ENCODE data around the gene ROBO1. TPM values are rescaled to one million over a fixed set of nuclear protein-coding genes. Genes with fewer than 3 reads are reported as not detected.

Gene ROBO1
- total RNA-seq, 2 experiments from 2014 or later, result 0.36 to 0.69 TPM

DNA sequence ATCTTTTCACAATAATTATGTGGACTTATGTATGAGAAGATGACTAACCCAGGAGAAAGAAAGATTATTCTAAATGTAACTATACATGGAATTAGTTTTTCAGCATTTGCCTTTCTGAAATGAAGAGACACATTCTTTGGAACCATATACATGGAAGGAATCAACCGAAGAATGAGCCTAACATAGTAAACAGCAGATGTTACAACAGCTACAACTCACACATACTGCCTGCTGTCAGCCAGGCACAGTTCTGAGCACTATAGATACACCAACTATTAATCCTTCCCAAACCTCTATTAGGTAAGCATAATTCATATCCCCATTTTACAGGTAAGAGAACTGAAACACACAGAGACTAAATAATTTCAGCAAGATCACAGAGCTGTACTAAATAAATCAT, 840.0 kb downstream of the ROBO1 start:
- intact Hi-C loops (cut with DNase I, micrococcal nuclease), result no loop called here
- Mint-ChIP-seq H3K36me3 (ENCODE audit: low read depth) (no peaks in the 10 kb centered on the region), H3K27ac (no peak overlapping the region), H3K4me3 (no peak overlapping the region), H3K27me3 (no peaks in the 10 kb centered on the region), H3K9me3 (peaks cover 5% of the 10 kb centered on the region), H3K4me1 (ENCODE audit: low read depth) (no peaks in the 10 kb centered on the region)
- no peak overlapping the region for H3K4me3 ChIP-seq (ENCODE audit: low read length)
- no peak for ATAC-seq (ENCODE audit: poor library complexity)
- H3K27ac ChIP-seq (ENCODE audit: low read depth in 1 of 2, low read length in 2 of 2), result no peak overlapping the region
- DNase-seq, result no peak
- TF ChIP-seq, protein P1, sequence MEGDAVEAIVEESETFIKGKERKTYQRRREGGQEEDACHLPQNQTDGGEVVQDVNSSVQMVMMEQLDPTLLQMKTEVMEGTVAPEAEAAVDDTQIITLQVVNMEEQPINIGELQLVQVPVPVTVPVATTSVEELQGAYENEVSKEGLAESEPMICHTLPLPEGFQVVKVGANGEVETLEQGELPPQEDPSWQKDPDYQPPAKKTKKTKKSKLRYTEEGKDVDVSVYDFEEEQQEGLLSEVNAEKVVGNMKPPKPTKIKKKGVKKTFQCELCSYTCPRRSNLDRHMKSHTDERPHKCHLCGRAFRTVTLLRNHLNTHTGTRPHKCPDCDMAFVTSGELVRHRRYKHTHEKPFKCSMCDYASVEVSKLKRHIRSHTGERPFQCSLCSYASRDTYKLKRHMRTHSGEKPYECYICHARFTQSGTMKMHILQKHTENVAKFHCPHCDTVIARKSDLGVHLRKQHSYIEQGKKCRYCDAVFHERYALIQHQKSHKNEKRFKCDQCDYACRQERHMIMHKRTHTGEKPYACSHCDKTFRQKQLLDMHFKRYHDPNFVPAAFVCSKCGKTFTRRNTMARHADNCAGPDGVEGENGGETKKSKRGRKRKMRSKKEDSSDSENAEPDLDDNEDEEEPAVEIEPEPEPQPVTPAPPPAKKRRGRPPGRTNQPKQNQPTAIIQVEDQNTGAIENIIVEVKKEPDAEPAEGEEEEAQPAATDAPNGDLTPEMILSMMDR (IDR thresholded peaks at IDR 0.05), result no peak
- no peaks in the 10 kb centered on the region for H3K36me3 ChIP-seq (ENCODE audit: insufficient read depth, low read length)
- CTCF ChIA-PET, result no interaction called here
- H3K9me3 ChIP-seq (ENCODE audit: control insufficient read depth in 1 of 2, insufficient read depth in 1 of 2, low read length in 2 of 2), result peaks cover 0 to 8% of the 10 kb centered on the region in 2 experiments
- H3K27me3 ChIP-seq (ENCODE audit: control insufficient read depth in 1 of 2, insufficient read depth in 2 of 2, low read length in 2 of 2), result no peaks in the 10 kb centered on the region
- POLR2A ChIA-PET, result no interaction called here
- H3K4me1 ChIP-seq (ENCODE audit: insufficient read depth, low read length), result no peaks in the 10 kb centered on the region

DNA sequence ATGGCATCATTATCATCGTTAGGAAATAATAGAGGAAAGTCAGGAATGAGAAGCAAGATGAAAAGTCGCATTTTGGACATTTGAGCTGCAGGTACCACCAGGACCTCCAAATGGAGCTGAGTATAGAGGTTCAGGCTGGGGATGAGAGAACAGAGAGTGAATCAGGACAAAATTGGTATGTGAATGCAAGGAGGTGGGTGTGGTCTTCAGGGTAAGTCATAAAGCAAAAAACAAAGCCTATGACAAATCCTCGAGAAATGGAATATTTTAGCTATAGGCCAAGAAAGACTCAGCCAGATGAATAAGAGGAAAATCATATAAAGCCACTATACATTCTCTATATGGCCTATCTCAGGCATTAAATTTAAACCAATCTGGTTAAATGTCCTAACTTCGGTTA, 841.3 kb downstream of the ROBO1 start:
- Histone ChIP-seq H3K9me3 (ENCODE audit: control insufficient read depth in 1 of 2, insufficient read depth in 1 of 2, low read length in 2 of 2) (peaks cover 0 to 15% of the 10 kb centered on the region in 2 experiments), H3K27me3 (ENCODE audit: control insufficient read depth in 1 of 2, insufficient read depth in 2 of 2, low read length in 2 of 2) (no peaks in the 10 kb centered on the region), H3K4me3 (ENCODE audit: low read length) (no peak overlapping the region), H3K27ac (ENCODE audit: low read depth in 1 of 2, low read length in 2 of 2) (no peak overlapping the region), H3K36me3 (ENCODE audit: insufficient read depth, low read length) (no peaks in the 10 kb centered on the region), H3K4me1 (ENCODE audit: insufficient read depth, low read length) (no peaks in the 10 kb centered on the region)
- Mint-ChIP-seq H3K9me3 (peaks cover 5% of the 10 kb centered on the region), H3K4me3 (no peak overlapping the region), H3K4me1 (ENCODE audit: low read depth) (no peaks in the 10 kb centered on the region), H3K27ac (no peak overlapping the region), H3K36me3 (ENCODE audit: low read depth) (no peaks in the 10 kb centered on the region), H3K27me3 (no peaks in the 10 kb centered on the region)
- ATAC-seq (ENCODE audit: poor library complexity), result no peak
- ChIA-PET POLR2A (no interaction called here), CTCF (no interaction called here)
- DNase-seq, result no peak
- intact Hi-C loops (cut with DNase I, micrococcal nuclease), result no loop called here
- TF ChIP-seq, protein P1 (IDR thresholded peaks at IDR 0.05), result no peak

DNA sequence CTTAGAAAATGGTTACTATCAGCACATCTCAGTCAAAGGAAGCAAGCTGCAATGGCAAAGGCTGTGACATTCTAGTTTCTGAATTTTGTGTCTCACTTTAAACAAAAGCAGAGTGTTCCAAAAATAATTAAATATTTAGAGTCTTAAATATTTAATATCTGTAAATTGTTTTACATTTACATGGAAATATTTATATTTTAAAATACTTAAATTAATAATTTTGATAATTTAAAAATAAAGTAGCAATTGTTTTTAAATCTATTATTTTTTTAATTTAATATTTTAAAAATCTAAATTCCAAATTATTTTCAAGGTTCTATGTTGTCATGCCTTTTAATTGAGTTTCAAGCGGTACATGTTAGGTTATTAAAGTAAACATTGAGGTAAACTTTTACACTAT, 843.1 kb downstream of the ROBO1 start:
- H3K27me3 ChIP-seq (ENCODE audit: control insufficient read depth in 1 of 2, insufficient read depth in 2 of 2, low read length in 2 of 2), result no peaks in the 10 kb centered on the region

More for the DNA sequence above, 843.1 kb downstream of the ROBO1 start:
- ChIA-PET POLR2A (no interaction called here), CTCF (no interaction called here)
- H3K27me3 Mint-ChIP-seq, result no peaks in the 10 kb centered on the region
- no peaks in the 10 kb centered on the region for H3K4me1 Mint-ChIP-seq (ENCODE audit: low read depth)
- intact Hi-C loops (cut with DNase I, micrococcal nuclease), result no loop called here
- Histone ChIP-seq H3K4me3 (ENCODE audit: low read length) (no peak overlapping the region), H3K27ac (ENCODE audit: low read depth in 1 of 2, low read length in 2 of 2) (no peak overlapping the region), H3K9me3 (ENCODE audit: control insufficient read depth in 1 of 2, insufficient read depth in 1 of 2, low read length in 2 of 2) (peaks cover 0 to 11% of the 10 kb centered on the region in 2 experiments), H3K36me3 (ENCODE audit: insufficient read depth, low read length) (no peaks in the 10 kb centered on the region), H3K4me1 (ENCODE audit: insufficient read depth, low read length) (no peaks in the 10 kb centered on the region)
- DNase-seq (no peak), ATAC-seq (ENCODE audit: poor library complexity) (no peak)
- H3K27ac Mint-ChIP-seq, result no peak overlapping the region
- H3K4me3 Mint-ChIP-seq, result no peak overlapping the region
- TF ChIP-seq, protein P1 (IDR thresholded peaks at IDR 0.05), result no peak
- peaks cover 5% of the 10 kb centered on the region for H3K9me3 Mint-ChIP-seq
- H3K36me3 Mint-ChIP-seq (ENCODE audit: low read depth), result no peaks in the 10 kb centered on the region

All from CD4-positive, alpha-beta T cell (primary cell).